ENCODE data around the gene SHANK2.

The SHANK2 gene

GRCh38 chr11:71218789-71219499, 33.4 kb downstream of the SHANK2 start:
- no peak for DNase-seq

DNA sequence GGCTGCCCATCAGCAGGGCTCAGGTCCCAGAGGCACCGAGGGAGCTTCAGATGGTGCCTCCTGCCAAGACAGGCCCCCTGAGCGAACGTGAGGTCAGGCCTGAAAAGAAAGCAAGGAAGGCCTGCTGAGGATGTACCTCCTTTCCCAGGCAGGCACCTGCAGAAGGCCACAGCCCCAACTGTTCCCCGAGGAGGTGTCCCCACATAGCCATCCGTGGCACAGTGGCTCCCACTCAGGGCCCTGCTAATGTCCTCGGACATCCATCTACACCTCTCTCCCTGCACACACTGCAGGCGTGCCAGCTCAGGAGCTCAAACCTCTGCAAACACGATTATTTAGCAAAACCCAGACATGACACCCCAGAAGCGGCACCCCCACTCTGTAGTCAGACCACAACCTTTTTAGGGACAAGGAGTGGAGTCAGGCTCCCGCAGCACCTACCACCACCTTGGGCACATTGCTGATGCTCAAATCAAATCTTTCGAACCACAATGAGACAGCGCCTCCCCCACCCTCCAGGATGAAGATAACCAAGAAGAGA, 36.9 kb downstream of the SHANK2 start:
- no peak for DNase-seq

DNA sequence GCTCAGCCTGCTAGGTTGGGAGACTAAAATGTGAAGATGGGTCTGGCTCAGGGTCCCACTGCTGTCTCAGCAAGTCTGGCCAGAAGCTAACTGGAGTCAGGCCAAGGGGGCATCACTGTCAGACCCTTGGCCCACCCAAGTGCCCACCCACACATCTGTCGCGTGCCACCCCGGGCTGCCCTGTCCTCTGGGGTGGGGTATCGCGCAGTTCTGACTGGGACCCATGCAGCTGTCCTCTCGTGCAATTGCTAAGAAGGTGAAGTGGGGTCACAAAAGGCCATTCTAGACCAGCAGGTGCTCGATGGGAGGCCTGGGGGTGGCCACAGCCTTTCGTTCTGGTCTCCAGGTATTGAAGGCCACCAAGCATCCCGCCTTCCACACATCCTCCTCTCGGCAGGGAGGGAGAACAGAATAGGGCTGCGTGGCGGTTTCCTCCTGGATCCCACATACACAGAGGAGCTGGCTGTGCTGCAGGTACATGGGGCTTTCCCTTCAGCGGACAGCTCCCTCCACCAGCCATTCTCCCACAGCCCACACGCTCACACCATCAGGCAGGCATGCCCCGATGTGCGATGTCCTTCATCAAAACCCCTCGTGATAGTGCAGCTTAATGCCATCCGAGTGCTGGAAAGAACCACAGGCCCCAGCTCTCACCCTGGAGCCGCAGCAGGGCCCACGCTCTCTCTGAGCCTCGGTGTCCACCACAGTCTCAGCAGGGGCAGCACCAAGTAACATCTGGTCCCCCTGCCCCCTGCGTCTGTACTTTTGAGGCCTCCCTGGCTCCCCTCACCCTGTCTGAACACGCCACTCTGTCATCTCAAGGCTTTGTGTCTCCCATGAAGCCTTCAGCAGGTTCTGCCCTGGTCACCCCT, 37.6 kb downstream of the SHANK2 start:
- DNase-seq: no peak

DNA sequence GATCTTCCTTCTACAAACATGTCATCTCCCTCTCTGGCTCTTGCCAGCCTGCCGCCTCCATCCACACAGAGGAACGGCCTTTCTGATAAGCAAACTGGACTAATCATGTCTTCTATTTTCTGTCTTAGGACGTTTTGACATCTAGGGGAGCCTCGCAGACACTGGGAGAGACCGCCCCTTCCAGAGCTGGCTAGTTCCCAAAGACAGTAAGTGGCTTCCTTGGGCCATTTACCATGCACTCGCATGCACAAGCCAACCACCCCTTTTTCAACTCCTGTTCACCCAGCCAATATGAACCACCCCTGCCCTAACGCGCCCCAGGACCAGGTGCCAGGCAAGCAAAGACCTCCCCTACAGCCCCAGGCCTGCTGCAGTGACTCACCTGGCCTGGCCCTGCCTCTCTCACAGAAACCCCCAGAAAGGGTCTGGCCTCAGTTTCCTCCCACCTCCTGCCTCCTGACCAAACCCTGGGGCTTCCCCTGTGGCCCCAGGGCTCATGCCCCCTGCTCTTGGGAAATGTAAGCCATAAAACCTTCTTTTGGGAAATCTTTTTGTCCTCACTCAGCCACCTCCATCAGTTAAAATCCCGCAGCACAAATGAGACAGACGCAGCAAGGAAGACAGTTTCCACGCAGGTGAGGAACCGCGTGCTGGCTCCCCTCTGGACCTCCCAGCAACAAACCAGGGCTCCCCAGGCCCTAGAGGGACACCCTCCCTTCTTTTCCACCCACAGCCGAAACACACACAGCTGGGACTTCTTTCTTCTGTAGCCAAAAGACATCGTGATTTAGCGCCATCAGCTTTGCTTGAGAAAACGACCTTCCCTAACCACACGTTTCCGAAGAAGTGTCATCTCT, 38.5 kb downstream of the SHANK2 start:
- no peak for DNase-seq

DNA sequence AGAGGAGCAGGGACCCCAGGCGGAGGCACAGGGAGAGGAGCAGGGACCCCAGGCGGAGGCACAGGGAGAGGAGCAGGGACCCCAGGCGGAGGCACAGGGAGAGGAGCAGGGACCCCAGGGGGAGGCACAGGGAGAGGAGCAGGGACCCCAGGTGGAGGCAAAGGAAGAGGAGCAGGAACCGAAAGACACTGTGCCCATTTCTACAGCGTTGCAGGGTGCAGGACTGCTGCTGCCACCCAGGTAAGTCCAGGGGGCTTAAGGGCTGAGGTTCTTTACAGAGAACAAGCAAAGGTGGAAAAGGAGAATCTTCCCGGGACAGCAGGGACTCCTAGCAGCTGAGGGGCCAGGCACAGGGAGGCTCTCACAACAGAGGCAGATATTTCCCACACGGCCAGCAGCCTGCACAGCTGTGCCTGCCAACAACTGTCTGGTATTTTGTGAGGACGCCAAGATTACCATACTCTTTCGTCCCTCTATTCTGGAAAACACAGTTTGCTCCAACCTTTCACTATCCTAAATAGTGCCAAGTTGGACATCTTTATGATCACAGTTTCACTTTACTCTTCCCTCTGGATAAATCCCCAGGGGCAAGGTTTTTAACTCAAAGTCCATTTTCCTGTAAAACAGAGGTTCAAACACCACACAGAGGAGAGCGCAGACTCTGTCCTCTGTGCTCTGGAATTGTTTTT, 39.4 kb downstream of the SHANK2 start:
- DNase-seq: no peak

GRCh38 chr11:71211631-71212030, 40.7 kb downstream of the SHANK2 start:
- no peak for DNase-seq

GRCh38 chr11:71210861-71211260, 41.5 kb downstream of the SHANK2 start:
- no peak for DNase-seq

DNA sequence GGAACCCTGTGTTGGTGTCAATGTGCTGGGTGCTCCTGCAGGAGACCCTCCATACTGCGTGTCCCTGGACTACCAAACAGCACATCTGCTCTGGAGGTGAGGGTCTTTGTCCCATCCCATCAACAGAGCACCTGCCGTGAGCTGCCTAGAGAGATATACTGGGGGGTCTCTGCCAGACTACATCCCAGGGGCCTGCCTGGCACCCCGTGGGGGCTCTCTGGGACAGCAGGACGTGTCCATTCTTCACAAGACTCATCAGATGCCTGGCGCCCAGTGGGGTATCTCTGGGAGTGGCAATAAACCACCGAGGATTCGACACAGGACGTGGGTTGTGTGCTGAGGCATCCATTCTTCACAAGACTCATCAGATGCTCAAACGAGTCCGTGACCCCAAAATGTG, 42.7 kb downstream of the SHANK2 start:
- DNase-seq: no peak

- DNase-seq: no peak
Observed at GRCh38 chr11:71209181-71209580, 43.2 kb downstream of the SHANK2 start.

DNA sequence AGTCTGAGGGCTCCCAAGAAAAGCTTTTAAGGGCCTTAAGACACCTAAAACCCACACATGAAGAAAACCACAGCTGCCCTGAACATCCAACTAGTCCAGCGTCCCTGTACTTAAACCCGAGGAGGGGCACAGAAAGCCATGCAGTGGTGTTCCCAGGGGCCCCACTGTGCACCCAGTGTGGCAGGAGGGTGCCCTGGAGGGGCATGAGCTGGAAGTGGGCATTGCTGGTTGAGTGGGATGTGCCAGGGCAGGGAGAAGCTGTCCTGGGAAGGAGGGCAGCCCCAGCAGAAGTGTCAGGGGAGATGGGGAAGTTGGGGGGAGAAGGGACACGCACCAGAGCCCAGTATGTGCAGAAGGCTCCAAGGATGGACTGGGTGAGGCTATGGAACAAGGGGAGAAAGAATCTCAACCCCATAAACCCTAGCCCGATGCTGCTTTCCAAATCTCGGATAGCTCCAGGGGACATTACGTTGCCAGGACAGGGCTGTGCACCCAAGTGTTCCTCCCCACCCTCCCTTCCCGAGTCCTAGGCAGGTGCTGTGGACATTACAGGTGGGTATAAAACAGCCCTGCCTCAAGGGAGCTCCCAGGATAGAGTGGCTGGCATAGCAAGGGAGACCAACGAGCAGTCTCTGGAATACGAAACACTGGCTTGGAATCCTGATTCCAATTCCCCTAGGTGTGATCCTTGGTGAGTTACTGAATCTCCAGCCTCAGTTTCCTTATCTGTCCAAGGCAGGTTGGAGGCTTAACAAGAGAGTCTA, 44.2 kb downstream of the SHANK2 start:
- DNase-seq: no peak

- DNase-seq: no peak
Observed at GRCh38 chr11:71207563-71207962, 44.8 kb downstream of the SHANK2 start.

GRCh38 chr11:71206186-71206585, 46.2 kb downstream of the SHANK2 start:
- no peak for DNase-seq

- DNase-seq: no peak
Observed at GRCh38 chr11:71204748-71205664, 47.4 kb downstream of the SHANK2 start.

GRCh38 chr11:71204294-71204693, 48.1 kb downstream of the SHANK2 start:
- DNase-seq: no peak

DNA sequence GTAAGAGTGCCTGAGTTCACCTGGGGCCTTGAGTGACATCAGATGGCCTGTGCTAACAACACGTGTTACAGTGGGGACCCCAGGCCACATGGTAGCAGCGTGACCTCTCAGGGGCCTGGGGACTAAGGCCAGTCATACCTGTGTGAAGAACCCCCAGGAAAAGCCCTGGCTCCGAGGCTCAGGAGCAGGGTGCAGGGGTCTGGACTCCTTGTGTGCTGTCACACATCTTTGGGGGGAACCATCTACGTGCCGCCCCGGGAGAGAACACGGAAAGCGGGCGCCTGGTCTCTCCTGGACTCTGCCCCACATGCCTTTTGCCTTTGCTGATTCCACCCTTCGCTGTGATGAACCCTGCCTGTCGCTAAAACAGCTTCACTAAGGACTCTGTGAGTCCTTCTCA, 48.7 kb downstream of the SHANK2 start:
- DNase-seq: no peak

DNA sequence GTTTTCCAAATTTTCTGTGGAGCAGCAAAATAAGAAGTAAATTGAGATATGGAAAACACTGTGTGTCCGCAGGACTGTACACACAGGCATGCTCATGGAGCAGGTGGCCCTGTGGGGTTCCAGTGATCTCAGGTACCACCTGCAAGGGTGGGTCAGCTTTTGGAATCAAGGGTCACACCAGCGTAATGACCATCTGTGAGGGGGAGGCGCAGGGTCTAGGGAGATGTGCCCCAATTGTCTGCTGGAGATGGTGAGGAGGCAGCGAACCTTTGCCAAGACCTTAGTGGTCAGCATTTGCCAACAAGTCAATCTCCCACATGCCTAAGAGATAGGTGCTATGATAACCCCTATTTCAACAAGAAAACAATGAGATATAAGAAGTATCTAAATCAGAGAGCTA, 49.4 kb downstream of the SHANK2 start:
- no peak for DNase-seq

- no peak for DNase-seq
Observed at GRCh38 chr11:71202598-71202944, 49.8 kb downstream of the SHANK2 start.

All from activated CD8-positive, alpha-beta memory T cell treated with anti-CD3 and anti-CD28 coated beads for 24 hours (primary cell).